CD4-positive, alpha-beta T cell treated with Interferon alpha-2 for 1 hour (primary cell): ENCODE measurements around the gene MAP2.

ENCODE experiments used
- DNase-seq, 2 donors: peaks; one replicate each; pipeline ENCODE4 v3.0.0-alpha.2; 2020 to 2022

Gene MAP2

DNA sequence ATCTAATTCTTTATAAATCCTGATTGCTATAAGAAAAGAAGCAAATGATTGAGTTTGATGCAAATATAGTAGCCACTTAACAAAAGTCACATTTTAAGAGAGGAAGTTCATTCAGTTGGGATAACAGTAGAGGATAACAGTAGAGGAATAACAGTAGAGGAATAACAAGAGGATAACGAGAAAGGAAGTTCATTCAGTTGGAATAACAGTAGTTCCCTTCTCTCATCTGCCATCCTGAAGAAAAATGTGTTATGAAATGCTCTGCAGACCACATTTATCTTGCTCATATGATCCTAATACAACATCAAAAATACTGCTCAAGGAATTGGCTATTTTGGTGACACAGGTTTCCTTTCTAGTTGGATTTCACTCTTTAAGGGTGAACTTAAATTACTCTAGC, 242.4 kb downstream of the MAP2 start:
- DNase-seq: no peak

DNA sequence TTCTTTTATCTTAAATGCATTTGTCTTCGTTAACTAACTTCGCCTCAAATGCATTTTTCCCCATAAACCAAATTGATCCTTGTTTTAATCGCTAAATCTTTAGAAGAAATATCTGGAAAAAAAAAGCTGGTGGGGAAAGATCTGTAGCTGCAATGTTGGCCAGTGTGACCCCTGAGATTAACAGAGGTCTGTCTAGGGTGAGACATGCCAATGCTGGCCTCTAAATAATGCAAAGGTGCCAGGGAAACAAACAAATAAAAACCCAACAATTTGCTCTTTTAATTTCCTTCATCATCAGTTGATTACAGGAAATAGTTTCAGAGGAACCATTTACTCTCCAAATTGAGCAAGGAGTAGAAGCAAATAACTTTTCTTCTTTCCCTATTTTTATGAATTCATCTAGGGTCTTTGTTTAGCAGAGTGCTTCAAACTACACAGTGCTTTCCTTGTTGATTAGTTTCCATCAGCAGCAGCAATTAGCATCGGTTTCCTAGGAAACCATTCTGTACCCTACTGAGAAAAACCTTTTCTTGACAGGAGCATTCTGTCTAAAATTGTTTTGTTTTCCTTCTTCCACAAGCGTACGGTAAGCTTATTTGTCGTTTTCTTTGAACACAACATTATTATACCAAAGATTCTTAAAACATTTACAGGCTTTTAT, 247.3 kb downstream of the MAP2 start:
- no peak for DNase-seq

DNA sequence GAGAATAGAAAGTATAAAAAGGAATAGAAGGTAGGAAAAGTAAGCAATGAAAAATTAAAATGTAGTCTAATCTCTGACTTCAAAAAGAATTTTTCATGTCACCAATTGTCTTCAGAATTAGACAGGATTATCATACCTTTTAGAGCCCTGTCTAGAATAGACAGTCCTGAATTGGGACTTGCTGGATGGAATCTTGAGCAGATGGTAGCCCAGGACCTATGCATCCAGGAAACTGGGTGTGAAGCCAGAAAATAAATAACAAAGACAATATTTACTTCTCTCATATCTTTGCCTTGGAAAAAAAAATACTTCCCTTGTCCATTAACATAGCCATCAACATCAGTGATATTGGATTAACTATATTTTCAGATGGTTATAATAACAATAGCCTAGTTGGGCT, 250.0 kb downstream of the MAP2 start:
- no peak for DNase-seq

DNA sequence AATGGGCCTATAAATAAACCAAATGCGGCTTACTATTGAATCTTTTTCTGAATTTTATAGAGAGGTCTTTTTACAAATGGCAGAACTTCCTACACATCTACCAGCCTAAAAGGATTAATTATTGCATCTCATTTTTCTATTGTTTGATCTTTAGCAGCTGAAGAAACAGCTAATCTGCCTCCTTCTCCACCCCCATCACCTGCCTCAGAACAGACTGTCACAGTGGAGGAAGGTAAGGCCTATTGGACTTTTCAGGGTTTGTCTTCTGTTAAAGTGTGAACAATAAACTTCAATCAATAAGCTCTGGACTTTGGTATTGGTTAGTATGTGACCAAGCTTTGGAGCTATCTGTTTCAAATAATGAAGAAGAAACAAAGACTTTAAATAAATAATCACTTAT, 256.7 kb downstream of the MAP2 start:
- DNase-seq: no peak

DNA sequence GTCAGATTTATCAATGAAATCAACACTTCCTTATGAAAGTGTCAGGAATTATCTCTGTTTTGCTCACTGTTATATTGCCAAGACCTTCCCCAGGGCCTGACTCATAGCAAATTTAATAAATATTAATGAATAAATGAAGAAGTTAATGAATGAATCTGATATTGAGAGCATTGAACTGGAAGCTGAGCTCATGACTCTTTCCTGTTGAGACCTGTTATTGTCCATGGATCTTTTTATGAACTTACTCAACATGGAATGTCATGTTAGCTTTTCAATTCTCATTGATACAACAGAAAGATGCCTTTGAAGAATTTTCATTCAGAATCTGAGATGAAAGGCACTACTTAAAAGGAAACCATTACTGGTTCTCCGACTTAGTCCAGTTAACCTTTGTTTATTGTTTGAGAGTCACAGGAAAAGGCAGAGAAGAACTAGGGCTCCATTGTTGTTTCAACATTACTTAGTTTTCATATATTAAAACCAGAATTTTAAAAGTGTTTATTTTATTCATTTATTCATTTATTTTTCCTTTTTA, 257.4 kb downstream of the MAP2 start:
- DNase-seq: no peak

DNA sequence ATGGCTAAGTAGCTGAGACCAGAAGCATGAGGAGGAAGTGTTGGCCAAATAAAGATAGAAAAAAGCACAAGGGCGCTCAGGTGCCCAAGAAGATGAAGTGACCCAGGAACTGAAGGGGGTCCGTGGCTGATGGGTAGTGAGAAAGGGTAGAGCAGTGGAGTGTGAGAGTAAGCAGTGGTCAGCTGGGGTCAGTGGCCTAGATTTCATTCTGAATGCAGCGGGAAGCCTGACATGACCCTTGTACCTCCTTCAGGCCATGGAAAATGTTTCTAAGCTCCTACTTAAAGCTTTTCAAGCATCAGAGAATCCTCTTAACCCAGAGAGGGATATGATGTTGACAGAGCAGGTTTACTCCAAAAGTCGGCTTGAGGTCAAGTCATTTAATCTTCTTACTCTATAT, 258.8 kb downstream of the MAP2 start:
- no peak for DNase-seq

DNA sequence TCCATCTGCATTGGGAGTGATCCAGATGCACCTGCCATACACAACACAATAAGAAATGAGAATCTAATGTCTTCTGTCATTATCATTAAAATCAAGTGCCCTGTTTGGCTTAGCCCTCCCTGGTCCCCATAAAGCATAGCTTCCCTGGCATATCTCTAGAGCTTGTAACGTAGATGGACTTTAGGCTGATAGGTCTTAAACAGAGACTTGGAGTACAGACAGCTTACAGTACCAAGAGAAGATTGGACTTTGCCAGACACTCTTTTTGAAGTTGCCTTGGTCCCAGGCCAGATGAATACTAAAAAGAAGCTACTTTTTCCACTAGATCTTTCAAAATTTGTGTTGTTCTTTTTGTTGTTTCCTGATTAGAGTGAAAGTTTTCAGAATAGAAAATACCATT, 261.5 kb downstream of the MAP2 start:
- DNase-seq: no peak

DNA sequence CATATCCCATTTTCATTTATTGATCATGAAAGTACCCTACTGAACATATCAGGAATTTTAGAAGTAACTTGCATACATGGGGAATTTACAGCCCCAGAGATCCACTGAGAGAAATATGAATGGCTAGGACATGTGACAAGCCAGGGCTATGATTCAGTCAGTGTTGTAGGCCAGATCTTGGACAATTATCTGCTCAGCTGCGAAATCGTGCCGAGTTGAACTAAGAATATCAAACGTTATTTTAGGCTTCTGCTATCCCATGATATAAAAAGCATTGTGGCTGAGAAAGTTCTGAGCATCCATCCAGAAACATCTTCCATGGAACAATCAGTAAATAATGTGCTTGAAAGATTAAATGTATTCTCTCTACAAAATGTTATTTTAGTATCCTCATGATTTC, 262.1 kb downstream of the MAP2 start:
- DNase-seq: no peak

DNA sequence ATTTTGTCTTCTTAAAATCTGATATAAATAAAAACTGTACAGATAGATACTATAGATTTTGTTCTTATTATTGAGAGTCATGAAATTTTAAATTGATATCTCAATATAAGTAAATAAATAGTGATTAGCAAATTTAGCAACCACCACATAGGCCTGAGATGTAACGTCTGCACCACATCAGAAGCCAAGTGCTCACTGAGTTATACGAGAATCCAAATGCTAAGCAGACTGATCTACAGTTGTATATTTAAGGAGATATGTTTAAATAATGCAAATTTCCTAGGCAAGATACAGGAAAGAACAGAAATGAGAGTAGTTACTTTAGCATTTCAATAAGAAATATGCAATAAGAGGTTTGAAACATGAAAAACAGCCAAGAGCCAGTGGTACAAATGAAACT, 262.6 kb downstream of the MAP2 start:
- DNase-seq: no peak

DNA sequence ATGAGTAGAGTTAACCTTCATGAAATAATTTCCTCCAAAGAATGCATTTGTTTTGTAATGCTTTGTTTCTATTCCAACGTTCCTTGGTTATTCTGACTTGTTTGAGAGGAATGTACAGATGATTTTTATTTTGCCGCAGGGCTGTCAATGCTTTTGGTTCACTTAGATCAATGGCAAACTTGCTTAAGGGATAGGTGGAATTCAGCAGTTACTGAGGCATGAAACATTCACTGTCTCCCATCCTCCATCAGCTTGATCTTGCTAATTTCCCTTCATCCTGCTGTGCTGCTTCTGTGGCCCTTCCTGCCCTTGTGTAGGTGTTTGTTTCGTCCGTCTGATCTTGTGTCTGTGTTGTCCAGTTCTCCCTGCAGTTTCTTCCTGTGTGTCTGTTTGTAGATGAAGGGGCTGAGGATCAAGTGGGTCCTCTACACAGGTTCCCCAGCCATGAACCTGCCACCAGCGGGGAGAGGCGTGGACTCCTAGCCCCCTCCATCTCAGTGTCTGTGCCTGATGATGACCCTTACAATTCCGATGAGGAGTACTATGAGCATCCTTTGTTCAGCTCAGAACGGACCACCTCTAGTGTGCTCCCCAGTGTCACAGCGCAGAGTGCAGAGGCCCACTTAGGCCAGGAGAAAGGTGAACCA, 263.6 kb downstream of the MAP2 start:
- DNase-seq: no peak

DNA sequence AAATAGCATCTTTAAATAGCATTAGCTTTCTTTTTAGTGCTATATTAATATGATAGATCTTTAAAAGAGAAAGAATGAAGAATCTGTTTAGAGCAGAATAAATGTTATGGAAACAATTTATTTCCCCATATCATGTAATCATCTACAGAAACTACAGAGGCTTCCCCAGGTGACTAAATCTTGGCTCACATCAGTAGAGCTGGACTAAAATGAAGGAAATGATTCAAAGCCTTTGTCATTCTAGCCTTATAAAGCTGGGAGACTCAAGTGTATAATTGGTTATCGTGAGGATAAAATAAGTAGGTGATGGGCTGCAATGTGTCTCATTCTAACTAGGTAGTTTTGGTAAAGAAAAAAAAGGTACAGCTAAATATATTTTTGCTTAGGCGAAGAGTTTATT, 264.5 kb downstream of the MAP2 start:
- DNase-seq: no peak

DNA sequence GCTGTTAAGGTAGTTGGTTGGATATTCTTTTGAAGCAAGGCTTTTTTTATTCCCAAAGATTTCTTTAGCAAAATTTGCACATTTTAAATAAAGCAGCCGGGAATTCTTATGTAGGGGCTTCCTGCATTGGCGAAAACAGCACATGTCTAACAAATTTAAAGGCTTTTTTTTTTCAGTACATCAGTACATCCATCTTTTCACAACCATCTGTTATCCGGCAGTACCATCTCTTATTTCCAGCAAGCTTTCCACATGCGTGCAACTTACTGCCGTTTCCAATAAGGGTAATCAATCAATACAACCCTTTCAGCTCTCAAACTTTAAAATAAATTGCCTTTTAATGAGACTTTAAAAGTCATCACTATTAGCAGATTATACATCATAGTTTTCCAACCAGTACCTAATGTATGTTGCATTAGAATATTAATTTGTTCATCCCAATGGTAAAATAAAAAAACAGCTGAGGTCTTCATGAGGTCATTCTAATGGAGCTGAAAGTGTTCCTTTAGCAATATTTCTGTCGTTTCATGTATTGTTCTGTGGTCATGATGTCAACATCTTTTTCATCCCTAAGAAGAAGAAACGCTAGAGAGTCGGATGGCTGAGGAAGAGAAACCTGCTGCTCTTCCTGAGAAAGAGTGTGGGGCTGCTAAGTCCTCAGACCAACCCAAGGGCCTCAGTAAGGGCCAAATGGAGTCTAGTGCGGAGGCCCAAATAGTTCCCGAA, 266.3 kb downstream of the MAP2 start:
- no peak for DNase-seq

DNA sequence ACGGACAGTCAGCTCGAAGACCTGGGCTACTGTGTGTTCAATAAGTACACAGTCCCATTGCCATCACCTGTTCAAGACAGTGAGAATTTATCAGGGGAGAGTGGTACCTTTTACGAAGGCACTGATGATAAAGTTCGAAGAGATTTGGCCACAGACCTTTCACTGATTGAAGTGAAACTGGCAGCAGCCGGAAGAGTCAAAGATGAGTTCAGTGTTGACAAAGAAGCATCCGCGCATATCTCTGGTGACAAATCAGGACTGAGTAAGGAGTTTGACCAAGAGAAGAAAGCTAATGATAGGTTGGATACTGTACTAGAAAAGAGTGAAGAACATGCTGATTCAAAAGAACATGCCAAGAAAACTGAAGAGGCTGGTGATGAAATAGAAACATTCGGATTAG, 270.9 kb downstream of the MAP2 start:
- no peak for DNase-seq

DNA sequence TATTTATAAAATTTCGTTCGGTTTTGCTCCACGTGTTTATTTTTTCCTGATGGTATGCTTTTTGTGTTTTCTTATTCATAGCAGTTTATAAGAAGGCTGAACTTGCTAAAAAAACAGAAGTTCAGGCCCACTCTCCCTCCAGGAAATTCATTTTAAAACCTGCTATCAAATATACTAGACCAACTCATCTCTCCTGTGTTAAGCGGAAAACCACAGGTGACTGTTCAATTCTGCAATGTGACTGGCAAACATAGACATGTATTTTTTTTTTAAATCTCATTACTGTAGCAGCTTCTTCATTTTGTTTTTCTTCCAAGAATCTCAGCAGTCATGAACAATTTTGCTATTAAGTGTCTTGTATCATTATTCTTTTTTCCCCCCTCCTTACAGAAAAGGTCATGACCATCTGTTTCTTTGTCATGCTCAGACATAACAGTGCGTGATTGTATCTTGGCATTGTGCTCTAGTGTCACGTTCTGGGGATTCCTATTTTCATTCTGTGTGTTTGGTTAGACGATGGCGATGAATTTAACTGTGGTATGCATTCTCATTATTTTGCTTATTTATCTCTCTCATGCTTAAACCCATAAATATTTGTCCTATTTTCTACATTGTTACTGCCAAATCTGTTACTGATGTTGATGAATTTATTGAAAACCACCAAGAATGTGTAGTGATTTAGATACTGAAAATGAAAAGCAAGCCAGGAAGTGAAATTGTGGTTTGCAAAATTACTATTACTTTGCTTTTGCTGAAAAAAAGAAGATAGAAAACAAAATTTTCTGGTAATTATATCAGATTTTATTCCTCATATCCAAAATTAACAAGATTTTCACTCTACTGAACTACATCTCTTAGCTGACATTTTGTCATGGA, 273.2 kb downstream of the MAP2 start:
- DNase-seq: no peak

DNA sequence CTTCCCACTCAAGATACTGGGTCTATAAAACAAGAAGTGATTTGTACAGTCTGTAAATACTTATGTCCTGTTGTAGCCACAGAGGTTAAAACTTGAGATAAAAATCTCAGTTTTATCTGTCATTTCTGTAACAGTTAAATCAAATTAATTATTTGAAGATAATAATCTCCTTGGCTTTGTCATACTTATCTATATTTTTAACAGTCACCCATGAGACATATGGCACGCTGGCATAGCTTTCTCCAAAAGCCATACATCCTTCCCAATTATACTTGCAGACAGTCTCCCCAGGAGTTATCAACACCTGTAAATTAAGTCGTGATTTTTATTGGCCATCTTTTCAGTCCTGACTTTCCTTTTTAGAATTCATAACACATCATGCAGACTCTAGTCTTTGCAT, 278.9 kb downstream of the MAP2 start:
- no peak for DNase-seq

DNA sequence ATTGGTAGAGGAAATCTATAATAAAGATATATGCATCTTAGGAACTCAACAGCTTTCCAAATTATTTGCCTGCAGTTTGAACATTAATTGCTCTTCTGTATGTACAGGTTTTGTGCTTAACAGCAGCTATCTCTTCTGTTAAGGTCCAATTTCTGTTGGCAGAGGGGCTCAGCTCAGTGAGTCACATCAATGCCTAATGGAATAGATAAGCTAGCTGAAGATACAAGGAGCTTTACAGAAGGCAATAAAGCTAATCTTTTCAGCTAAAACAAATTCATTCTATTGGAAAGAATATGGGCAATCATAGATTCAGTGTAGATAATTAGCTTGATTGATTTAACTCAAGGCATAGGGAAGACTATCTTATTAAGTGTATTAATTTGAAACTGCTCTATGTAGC, 289.4 kb downstream of the MAP2 start:
- DNase-seq: no peak

DNA sequence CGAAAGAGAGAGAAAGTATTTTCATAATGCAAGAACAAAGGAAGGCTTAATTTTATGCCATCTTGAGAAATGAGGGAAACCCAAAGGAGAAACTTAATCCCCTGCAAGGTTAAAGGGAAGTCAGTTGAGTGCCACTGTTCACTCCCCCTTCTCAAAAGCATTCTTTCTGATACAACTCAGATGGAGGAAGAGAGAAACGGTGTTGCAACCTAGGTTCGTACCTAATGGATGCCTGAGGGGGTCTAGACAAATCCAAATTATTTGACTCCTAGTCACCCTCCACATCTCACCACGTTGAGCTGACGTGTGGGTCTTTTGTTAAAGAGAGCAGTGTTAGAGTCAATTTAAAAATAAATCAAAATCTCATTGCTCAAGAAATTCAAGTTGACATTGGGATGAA, 295.2 kb downstream of the MAP2 start:
- DNase-seq: no peak

DNA sequence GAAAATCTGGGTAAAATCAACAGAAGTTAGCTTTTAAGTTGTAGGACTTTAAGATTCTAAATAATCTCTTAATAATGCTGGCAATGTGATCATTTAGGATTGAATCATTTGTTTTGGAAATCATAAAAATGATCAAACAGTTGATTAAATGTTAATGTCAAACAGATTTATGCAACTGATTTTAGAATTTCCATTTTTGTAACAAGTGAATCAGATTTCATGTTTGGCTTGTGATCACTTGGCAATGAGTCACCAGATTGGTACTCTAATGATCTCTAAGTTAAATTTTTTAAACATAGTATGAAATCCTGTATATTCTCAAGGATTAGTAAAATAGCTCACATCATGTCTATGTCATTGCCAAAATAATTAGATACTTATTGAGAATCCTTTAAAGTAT, 297.6 kb downstream of the MAP2 start:
- no peak for DNase-seq

DNA sequence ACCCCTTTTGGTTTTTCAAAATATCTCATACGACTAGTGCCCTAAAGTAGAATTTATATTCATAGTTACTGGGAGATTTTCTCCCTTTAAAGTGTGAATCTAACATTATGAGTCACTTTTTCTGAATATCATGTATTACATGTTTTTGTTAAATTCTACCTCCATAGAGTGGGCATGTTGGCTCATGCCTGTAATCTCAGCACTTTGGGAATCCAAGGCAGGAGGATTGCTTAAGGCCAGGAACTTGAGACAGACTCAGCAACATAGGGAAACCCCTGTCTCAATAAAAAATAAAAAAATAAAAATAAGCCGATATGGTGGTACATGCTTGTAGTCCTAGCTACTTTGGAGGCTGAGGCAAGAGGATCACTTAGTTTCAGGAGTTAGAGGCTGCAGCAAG, 302.5 kb downstream of the MAP2 start:
- DNase-seq: no peak

DNA sequence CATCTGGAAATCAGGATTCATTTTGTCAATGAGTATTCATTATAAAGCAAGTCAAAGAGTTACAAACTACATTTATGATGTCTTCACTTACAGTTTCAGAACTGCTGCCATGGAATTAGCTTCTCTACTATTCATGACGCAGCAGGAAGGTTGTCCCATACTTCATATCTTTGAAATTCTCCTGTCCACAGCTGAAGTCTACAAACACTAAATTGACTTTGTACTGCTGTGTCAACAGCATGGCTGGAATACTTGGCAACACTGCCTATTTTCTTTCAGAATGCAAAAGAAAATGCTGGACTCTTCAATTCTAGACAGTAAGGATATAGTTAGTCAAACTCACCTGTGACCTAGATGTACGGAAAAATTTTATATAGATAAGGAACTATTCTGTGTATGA, 303.2 kb downstream of the MAP2 start:
- no peak for DNase-seq

DNA sequence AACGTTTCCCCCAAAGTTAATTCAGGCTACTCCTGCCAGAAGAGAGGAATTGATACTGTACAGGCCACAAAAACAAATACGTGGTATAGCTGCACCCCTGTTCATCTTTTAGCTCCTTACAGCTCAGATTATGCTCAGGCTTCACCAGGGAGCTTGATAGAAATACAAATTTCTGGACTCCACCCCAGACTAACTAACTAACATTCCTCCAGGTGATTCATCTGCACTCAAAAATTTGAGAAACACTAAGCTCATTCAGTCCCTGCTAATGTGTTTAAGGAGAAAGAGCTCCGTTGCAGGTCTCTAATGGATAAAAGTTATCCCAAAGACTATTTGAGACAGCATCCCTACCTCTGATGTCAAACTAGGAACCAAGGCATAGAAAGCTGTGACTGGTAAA, 311.0 kb downstream of the MAP2 start:
- DNase-seq: no peak

DNA sequence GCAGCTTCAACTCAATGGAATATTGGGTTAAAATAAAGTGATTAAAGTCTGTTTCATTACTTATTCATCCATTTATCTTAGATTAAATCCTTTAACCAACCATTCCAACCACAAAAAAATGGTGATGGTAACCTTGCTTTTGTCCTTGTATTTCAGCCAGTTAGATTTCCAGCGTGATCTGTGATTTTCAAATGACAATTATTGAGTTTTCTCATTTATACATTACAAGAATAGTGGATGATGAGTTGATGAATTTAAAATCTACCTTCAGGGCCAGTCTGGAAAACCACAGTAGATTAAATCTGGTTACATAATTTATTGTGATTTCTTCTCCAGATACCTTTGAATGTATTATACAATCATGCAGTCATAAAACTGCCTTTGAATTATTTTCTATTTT, 318.1 kb downstream of the MAP2 start:
- no peak for DNase-seq

DNA sequence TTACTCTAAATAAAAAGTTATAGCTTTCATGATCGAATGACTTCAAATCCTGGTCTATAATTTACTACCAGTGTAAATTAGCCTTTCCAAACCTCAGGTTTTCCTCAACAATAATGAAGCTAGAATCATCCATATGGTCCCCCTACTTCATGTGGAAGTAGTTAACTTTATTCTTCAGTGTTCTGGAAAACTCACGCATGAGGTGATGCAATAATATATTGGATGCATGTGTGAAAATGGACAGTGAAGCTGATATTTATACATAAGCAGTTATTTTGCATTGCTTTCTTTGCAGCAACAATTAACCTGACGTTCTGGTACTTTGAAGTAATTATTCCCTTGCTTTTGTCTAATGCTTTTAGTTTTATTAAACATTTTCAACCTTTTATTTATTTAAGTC, 329.2 kb downstream of the MAP2 start:
- no peak for DNase-seq
